Gastroesophageal sphincter (tissue), 4 donors: ENCODE data around the gene HTR3B. TPM values are rescaled to one million over a fixed set of nuclear protein-coding genes. Genes with fewer than 3 reads are reported as not detected.

ENCODE experiments used
- ATAC-seq: fragments of 150-250 bp; one replicate; pipeline ENCODE4 v1.9.1; 2016; ENCODE audit warnings: mild to moderate bottlenecking, moderate library complexity
- H3K27ac ChIP-seq, 4 donors: fragments of 200-600 bp; sonication (generic) in 3 of 4; 1 replicate in 3 of 4; 2 replicates in 1 of 4; pipeline ENCODE4 v1.5.1; 2016 to 2019
- H3K27me3 ChIP-seq: fragments of 200-600 bp; sonication (generic); one replicate; pipeline ENCODE4 v1.5.1; 2019
- H3K36me3 ChIP-seq, 2 donors: fragments of 200-600 bp; sonication (generic); one replicate each; pipeline ENCODE4 v1.5.1; 2019; ENCODE audit warnings: control low read depth in 1 of 2
- H3K4me1 ChIP-seq, 3 donors: fragments of 200-600 bp; sonication (generic); 1 replicate in 2 of 3; 2 replicates in 1 of 3; pipeline ENCODE4 v1.5.1; 2016 to 2019; ENCODE audit warnings: control low read depth in 2 of 3
- H3K4me3 ChIP-seq, 2 donors: fragments of 200-600 bp; sonication (generic); one replicate each; pipeline ENCODE4 v1.5.1; 2019; ENCODE audit warnings: mild to moderate bottlenecking in 1 of 2, moderate library complexity in 1 of 2
- H3K9me3 ChIP-seq, 3 donors: fragments of 200-600 bp; sonication (generic); one replicate each; pipeline ENCODE4 v1.5.1; 2017 to 2019; ENCODE audit warnings: control low read depth in 2 of 3
- CTCF ChIP-seq, 4 experiments: fragments of 200-600 bp in 2 of 4; fragments of 450-650 bp in 2 of 4; sonication (generic) in 1 of 4; IDR thresholded peaks; one replicate each; pipeline ENCODE4 v1.5.1; 2017 to 2019; ENCODE audit warnings: antibody characterized with exemption in 4 of 4, mild to moderate bottlenecking in 2 of 4, moderate library complexity in 2 of 4
- EP300 ChIP-seq: sonication (generic); formaldehyde crosslinking; IDR thresholded peaks from one replicate; pipeline ENCODE4 v1.6.1; 2017; ENCODE audit warnings: antibody characterized with exemption, mild to moderate bottlenecking
- POLR2A ChIP-seq, 2 donors: fragments of 450-650 bp; IDR thresholded peaks; one replicate each; pipeline ENCODE4 v1.6.1; 2017; ENCODE audit warnings: antibody characterized with exemption in 2 of 2, mild to moderate bottlenecking in 2 of 2, moderate library complexity in 1 of 2
- POLR2AphosphoS5 ChIP-seq: sonication (generic); formaldehyde crosslinking; IDR thresholded peaks from one replicate; pipeline ENCODE4 v1.6.1; 2017; ENCODE audit warnings: antibody characterized with exemption
- WGBS, 2 donors: methylation state at CpG; one replicate each; pipeline ENCODE4 v1.1.5; 2018; ENCODE audit warnings: low coverage in 1 of 2; 5-methylcytosine and 5-hydroxymethylcytosine counted together
- total RNA-seq, 4 donors: library from RNA; depleted of rRNA; stranded (reverse); fragments of >200 nt; gene quantifications; one replicate each; pipeline ENCODE4 v1.1.0, GENCODE V29; 2016

HTR3B gene
- total RNA-seq, 4 donors from 2014 or later: not detected

DNA sequence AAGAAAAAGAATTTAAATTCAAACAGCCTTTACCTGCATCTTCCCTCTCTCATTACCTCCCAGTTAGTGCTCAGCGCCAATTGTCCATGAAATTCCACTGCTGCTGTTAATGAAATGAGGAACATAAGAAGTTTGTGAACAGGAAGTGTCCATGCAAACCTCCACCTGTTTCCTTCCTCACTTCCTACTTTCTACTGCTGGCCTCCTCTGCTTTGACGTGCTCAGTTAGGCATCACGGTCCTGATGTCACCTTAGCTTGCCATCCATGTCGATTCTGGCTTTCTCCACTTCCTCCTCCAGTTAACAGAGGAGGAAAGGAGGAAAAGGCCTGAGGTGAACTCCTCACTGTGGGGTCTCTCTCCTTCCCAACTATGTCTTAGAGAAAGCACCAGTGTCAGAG is 43.4 kb downstream of the HTR3B start:
- no peak for TF ChIP-seq CTCF (IDR thresholded peaks at IDR 0.05)
- no peak for TF ChIP-seq EP300
- TF ChIP-seq POLR2A (IDR thresholded peaks at IDR 0.05): no peak
- TF ChIP-seq POLR2AphosphoS5: no peak
- no peak for ATAC-seq
- Histone ChIP-seq H3K27ac (no peak overlapping the region), H3K4me3 (no peak overlapping the region), H3K9me3 (no peaks in the 10 kb centered on the region), H3K27me3 (peaks cover 20% of the 10 kb centered on the region), H3K4me1 (no peaks in the 10 kb centered on the region), H3K36me3 (no peaks in the 10 kb centered on the region)
- WGBS, 2 donors: 59 to 62% methylated on average over 2 to 4 of the region's 4 CpGs

DNA sequence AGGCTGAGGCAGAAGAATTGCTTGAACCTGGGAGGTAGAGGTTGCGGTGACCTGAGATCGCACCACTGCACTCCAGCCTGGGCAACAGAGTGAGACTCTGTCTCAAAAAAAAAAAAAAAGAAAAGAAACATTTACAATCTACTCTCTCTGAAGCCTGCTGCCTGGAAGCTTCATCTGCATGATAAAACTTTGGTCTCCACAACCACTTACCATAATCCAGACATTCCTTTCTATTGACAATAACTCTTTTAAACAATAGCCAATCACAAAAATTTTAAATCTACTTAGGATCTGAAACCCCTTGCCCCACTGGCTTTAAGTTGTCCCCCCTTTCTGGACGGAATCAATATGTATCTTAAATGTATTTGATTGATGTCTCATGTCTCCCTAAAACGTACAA is 45.3 kb downstream of the HTR3B start:
- Histone ChIP-seq H3K4me3 (no peak overlapping the region), H3K9me3 (no peaks in the 10 kb centered on the region), H3K27me3 (peaks cover 27% of the 10 kb centered on the region), H3K27ac (no peak overlapping the region), H3K36me3 (no peaks in the 10 kb centered on the region), H3K4me1 (no peaks in the 10 kb centered on the region)
- TF ChIP-seq CTCF (IDR thresholded peaks at IDR 0.05): no peak
- no peak for TF ChIP-seq EP300
- TF ChIP-seq POLR2AphosphoS5: no peak
- no peak for TF ChIP-seq POLR2A (IDR thresholded peaks at IDR 0.05)
- no peak for ATAC-seq
- WGBS, 2 donors: 30 to 53% methylated on average over 2 to 4 of the region's 4 CpGs

GRCh38 chr11:113951537-113951936 is 46.9 kb downstream of the HTR3B start:
- Histone ChIP-seq H3K27me3 (peaks cover 37% of the 10 kb centered on the region), H3K36me3 (no peaks in the 10 kb centered on the region), H3K4me1 (no peaks in the 10 kb centered on the region), H3K4me3 (no peak overlapping the region), H3K27ac (no peak overlapping the region), H3K9me3 (no peaks in the 10 kb centered on the region)
- ATAC-seq: no peak
- no peak for TF ChIP-seq POLR2AphosphoS5
- TF ChIP-seq CTCF (IDR thresholded peaks at IDR 0.05): no peak
- 0 to 33% methylated on average over 2 to 4 of the region's 5 CpGs for WGBS, 2 donors

DNA sequence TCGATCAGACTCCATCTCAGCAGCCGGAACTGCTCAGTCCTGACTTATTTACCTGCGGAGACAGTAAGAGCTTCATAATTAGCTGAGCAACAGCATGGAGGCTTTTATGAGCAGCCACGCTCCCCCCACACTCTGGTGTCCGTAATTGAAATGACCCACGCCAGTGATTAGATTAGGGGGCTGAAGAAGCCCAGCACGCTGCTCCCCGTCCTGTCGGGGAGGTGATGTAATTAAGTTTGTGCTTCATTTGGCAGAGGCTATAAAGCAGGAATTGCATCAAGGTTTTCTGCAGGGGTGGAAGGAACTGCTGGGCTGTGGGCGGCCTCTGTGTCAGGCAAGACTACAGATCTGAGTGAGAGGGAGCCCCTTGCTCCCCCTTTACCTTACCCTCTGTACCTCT is 47.5 kb downstream of the HTR3B start:
- no peak for TF ChIP-seq CTCF (IDR thresholded peaks at IDR 0.05)
- TF ChIP-seq POLR2AphosphoS5: no peak
- TF ChIP-seq POLR2A (IDR thresholded peaks at IDR 0.05): no peak
- TF ChIP-seq EP300: no peak
- H3K27me3 ChIP-seq: peaks cover 37% of the 10 kb centered on the region
- no peak overlapping the region for H3K4me3 ChIP-seq
- H3K27ac ChIP-seq: no peak overlapping the region
- WGBS, 2 donors: 17 to 37% methylated on average over 1 to 7 of the region's 10 CpGs
- no peaks in the 10 kb centered on the region for H3K36me3 ChIP-seq
- H3K4me1 ChIP-seq: no peaks in the 10 kb centered on the region
- no peaks in the 10 kb centered on the region for H3K9me3 ChIP-seq
- ATAC-seq: no peak

DNA sequence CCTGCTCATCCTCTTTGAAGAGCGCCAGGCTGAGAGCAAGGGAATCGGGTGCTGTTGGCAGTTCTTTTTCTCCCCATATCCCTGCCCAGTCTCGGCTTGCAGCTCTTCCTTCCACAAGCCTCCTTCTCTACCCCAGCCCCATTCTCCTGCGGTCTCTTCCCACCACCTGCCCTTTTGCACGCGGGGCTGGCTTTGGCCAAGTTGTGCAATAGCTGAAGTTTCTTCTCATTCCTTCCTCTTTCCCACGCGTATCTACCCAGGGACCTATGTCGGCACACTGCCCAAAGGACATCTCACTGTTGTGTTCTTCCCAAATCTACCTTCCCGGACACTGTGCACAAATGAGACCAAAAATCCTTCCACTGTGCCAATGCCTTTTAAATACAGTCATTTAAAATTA is 48.0 kb downstream of the HTR3B start:
- TF ChIP-seq EP300 (no peak), POLR2AphosphoS5 (no peak), POLR2A (IDR thresholded peaks at IDR 0.05) (no peak), CTCF (IDR thresholded peaks at IDR 0.05) (no peak)
- Histone ChIP-seq H3K27ac (no peak overlapping the region), H3K36me3 (no peaks in the 10 kb centered on the region), H3K9me3 (no peaks in the 10 kb centered on the region), H3K4me1 (no peaks in the 10 kb centered on the region), H3K27me3 (peaks cover 42% of the 10 kb centered on the region), H3K4me3 (no peak overlapping the region)
- 79 to 81% methylated on average over 8 to 9 of the region's 10 CpGs for WGBS, 2 donors
- ATAC-seq: no peak
